G401 (cell line): Measurements from ENCODE around the gene BAIAP3. TPM values are rescaled to one million over a fixed set of nuclear protein-coding genes. Genes with fewer than 3 reads are reported as not detected.

ENCODE experiments used
- DNase-seq: peaks from one replicate; pipeline ENCODE4 v3.0.0-alpha.2; 2015; ENCODE audit warnings: low spot score
- in situ Hi-C: cut with HindIII; loops from 2 replicates; pipeline ENCODE4 v1.10.0; 2016; ENCODE audit warnings: low sequenced_read_pairs, mixed read lengths
- total RNA-seq: library from RNA; depleted of rRNA; stranded (reverse); fragments of >200 nt; shearing (Covaris generic); gene quantifications from 2 replicates; pipeline ENCODE4 v1.2.3, GENCODE V29; 2014

Gene BAIAP3
- total RNA-seq, 1 experiment from 2014 or later: 2.0 TPM

DNA sequence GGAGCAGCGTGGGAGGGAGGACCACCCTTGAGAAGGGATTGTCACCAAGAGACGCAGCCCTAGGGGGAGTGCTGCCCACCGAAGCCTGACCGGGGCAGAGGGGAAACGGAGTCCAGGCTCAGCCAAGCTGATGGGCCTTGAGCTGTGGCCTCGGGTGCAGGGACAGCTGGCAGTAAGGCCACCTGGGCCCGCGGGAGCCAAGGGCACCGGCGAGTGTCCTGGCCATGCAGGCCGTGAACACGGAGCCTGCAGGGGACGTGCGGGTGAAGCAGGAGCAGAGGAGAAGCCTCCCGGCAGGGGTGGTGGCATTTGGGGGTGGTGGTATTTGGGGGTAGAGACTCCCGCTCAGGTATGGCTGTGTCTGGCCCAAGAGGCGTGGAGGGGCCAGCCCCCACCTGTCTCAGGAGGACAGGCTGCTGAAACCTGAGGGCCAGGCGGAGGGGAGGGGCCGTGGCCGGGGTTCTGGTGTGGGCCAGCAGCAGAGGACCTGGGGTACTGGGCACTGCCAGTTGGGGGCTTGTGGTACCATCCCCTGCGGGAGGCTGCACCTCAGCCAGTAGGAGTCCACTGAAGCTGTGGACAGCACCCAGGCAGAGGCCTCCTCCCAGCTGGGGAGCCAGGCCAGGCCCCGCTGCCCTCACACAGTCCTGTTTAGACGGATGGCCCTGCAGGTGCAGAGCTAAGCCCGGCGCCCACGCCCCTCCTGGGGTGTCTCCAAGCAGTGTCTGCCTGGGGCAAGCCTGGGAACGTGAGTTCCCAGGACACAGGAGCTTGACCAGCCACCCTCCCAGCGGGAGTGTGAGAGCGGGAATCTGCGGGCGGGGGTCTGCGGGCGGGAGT lies 22.8 kb downstream of the BAIAP3 start:
- DNase-seq: no peak
- in situ Hi-C loops: no loop called here

DNA sequence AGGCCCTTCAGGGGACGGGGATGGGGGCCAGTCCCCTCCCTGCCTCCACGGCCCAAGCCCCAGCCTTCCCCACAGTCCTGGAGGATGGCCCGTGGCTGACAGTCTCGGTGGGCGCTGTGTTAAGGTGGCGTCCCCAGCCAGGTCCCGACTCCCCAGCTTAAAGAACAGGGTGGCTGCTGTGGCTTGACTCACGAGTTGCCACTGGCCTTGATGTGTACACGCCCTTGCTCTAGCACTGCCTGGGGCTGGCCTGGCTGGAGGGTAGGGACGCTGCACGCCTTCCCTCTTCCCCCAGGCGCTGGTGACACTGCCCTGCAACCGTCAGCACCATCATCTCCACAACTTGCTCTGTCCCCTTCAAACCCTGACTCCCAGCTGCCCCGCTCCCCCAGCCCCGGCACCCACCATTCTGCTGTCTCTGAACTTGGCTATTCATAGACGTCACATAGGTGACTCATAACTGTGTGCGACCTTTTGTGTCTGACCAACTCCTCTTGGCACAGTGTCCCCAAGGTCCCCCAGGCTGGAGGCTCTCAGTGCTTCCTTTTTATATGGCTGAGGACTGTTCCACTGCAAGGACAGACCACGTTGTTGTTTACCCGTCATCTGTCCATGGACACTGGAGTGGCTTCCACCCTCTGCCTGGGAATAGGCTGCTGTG lies 24.6 kb downstream of the BAIAP3 start:
- no peak for DNase-seq
- in situ Hi-C loops: no loop called here

DNA sequence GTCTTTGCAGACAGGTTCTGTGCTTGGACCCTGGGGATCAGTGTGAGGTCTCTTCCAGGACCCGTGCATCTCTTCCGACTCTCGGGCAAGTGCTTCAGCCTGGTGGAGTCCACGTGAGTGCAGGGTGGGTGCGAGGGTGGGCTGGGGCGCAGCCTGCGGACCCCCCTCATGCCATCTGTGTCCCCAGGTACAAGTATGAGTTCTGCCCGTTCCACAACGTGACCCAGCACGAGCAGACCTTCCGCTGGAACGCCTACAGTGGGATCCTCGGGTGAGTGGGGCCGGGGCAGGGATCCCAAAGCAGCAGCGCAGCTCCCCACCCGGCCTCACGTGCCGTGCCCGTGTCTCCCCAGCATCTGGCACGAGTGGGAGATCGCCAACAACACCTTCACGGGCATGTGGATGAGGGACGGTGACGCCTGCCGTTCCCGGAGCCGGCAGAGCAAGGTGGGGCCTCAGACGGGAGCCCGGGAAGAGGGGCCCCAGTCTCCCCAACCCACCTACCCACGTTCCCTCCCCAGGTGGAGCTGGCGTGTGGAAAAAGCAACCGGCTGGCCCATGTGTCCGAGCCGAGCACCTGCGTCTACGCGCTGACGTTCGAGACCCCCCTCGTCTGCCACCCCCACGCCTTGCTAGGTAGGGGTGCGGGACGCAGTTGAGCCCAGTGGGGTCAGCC lies 28.4 kb downstream of the BAIAP3 start:
- DNase-seq: no peak
- in situ Hi-C loops: no loop called here

DNA sequence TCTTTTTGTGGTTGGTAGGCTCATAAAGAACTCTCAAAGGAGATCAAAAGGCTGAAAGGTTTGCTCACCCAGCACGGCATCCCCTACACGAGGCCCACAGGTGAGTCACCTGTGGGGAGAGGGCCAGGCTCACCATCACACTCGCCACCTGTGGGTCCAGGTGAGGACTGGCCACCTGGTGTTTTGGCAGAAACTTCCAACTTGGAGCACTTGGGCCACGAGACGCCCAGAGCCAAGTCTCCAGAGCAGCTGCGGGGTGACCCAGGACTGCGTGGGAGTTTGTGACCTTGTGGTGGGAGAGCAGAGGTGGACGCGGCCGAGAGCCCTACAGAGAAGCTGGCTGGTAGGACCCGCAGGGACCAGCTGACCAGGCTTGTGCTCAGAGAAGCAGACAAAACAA lies 29.4 kb downstream of the BAIAP3 start:
- in situ Hi-C loops: no loop called here
- DNase-seq: no peak

DNA sequence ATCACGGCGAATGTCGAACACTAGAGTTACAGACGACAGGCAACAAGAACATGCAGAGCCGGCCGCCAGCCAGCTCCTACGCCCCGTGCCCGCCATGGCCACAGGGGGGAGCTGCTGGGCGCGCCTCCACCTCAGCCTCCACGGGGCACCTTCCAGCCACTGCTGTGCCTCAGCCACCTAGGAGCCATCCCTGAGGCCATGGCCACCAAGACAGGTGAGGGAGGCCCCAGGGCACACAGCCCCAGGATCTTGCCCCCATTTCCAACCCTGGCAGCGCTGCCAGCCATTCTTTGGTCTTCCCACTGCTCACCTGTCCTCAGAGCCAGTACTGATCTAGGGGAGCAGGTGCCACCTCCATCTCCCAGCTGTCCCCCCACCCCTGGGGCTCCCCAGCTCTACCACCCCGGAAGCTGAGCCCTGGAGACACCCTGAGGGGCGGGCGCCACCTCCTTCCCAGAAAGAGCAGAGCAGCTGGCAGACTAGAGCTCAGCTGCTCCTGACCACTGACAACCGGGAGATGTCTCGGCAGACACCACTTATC lies 30.1 kb downstream of the BAIAP3 start:
- DNase-seq: peak; percentile 54
- in situ Hi-C loops: no loop called here

DNA sequence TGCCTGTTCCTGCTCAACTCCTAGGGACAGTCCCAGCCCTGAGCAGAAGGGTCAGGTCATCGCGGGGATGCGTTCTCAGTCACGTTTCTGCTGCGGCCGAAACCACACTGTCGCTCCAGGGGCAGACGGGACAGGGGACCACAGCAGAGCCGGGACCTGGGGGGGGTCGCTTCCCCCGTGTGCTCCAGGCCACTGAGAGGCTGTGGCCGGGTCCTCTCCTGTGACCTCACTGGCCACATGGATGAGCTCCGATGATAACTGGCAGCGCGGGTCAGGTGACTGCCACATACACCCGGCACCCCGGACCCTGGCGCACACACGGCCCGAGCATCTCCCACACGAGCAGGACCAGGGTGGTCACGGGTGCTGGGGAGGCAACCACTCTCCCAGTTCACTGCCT lies 31.1 kb downstream of the BAIAP3 start:
- in situ Hi-C loops: no loop called here
- no peak for DNase-seq

DNA sequence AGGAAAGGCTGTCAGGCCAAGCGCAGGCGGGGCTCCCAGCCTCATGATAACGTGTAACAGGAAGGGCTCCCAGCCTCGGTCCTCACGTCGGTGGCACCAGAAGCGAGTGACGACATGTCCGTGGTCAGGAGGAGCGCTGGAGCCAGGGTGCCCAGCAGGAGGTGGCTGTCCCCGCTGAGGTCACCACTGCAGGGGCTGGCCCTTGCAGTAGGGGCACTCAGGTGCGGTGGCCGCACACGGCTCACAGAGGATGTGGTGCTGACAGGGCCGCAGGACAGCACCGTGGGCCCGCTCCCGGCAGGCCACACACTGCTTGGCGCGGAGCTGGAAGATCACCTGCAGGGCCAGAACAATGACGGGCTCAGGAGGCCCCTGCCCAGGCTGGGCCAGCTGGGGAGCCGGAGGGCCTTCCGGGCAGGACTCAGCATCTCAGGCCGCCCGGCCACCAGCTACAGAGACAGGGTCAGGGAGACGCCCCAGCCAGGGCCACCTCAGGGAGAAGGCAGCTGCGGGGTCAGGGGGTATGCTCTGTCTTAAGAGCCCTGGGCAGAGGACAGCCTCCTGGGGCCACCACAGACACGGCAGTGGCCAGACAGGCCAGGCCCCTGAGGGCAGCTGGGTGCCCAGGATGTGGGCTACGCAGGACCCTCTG lies 32.7 kb downstream of the BAIAP3 start:
- DNase-seq: no peak
- in situ Hi-C loops: no loop called here

DNA sequence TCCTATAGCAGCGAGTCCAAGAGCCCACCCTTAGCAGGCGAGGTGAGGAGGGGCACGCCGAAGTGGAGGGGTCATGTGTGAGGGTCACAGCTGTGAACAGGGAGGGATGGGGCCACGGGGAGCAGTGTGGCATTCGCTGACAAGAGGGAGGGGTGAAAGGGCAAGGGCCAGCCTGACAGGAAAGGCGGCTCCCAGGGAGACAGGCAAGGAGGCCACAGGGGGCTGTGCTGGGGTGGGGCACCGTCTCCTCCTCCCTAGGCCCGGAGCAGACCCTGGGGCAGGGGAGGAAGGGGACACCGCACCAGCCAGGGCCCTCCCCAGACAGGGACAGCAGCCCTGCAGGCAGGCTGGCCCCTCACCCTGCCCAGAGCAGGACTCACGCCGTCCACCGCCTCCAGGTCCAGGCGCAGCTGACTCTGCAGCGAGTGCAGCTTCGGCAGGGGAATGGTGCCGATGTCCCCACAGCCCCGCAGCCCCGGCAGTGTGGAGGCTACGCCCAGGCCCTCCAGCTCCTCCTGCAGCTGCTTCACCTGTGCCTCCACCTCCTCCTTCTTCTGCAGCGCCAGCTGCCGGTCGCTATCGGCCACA lies 33.4 kb downstream of the BAIAP3 start:
- in situ Hi-C loops: no loop called here
- no peak for DNase-seq

DNA sequence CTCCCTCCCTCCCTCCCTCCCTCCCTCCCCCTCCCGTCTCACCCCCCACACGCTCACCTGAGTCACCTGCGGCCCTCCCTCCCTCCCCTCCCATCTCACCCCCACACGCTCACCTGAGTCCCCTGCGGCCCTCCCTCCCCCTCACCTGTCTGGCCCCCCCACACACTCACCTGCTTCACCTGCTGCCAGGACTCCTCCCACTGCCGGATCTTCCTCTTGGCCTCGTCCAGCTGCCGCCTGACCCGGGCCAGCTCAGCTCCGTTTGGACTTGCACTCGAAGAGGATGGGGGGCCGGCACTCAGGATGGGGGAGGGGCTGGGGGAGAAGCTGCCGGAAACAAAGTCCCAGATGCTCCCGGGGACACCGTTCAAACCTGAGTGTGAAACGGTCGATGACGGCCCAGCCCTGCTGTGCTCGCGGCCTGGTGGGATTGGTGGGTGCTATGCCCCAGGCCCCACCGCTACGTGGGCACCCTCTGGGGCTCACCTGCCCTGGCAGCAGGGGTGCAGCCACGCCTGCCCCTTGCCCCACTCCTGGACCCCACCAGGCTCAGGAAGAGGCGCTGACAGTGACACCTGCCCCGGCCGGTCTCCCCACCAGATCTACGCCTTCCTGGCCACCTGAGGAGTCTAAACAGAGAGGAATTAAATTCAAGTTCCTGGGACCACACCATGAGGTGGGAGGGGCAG lies 34.2 kb downstream of the BAIAP3 start:
- DNase-seq: no peak
- in situ Hi-C loops: no loop called here

DNA sequence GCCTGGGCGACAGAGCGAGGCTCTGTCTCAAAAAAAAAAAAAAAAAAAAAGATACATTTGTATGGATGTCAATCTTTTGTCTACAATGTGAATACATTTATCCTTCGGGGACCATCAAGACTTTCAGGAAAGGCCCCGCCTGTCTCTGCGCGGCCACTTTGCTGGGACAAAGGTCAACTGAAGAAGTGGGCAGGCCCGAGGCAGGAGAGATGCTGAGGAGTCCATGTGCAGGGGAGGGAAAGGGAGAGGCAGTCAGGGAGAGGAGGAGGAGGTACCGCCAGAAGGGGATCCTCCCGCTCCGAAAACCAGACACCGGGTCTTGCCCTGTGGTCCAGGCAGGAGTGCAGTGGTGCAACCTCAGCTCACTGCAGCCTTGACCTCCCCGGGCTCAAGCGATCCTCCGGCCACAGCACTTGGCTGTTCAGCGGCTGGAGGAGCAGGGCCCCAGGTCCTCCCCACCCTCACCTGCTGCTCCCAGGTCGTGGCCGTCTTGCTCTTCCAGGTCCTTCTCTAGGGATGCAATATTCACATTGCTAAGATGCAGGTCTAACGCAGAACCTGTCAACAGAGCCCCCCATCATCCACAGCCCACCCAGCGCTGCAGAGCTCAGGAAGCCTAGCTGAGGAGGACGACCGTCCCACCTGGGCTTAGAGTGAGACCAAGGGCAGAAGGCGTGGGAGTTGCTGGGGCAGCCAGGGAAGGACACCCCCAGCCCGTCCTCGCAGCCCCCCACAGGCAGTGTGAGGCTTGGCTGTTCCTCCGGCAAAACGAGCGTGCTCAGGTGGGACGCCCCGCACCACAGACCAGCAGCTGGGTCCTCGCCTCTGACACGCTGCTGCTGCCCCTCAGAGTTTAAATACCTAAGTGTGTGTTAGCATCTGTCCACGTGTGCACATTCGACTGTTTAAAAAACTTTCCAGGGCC lies 37.9 kb downstream of the BAIAP3 start:
- in situ Hi-C loops: no loop called here
- no peak for DNase-seq

DNA sequence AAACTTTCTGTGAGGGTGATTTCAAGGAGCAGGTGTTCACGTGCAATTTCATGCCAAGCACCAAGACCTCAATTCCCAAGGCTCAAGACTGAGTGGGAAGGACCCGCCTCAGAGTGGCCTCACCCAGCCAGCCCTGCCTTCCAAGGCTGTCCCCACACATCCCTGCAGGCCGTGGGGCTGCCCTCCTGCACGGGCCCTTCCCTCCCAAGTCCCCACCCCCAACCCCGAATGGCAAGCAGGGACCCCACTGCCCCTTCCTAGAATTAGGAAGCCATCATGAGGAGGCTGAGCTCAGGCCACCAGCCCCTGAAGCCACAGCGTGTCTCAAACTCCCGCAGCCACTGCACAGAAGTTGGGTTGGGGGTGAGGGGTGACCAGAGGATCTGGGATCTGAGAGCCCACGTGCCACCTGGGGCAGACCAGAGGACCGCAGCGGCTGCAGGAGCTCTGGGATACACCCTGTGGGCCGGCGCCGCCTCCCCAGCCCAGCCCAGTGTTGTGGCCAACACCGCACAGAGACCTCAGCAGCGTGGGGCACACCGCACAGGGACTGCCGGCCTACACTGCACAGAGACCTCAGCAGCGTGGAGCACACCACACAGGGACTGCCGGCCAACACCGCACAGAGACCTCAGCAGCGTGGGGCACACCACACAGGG lies 39.0 kb downstream of the BAIAP3 start:
- DNase-seq: no peak
- in situ Hi-C loops: no loop called here

DNA sequence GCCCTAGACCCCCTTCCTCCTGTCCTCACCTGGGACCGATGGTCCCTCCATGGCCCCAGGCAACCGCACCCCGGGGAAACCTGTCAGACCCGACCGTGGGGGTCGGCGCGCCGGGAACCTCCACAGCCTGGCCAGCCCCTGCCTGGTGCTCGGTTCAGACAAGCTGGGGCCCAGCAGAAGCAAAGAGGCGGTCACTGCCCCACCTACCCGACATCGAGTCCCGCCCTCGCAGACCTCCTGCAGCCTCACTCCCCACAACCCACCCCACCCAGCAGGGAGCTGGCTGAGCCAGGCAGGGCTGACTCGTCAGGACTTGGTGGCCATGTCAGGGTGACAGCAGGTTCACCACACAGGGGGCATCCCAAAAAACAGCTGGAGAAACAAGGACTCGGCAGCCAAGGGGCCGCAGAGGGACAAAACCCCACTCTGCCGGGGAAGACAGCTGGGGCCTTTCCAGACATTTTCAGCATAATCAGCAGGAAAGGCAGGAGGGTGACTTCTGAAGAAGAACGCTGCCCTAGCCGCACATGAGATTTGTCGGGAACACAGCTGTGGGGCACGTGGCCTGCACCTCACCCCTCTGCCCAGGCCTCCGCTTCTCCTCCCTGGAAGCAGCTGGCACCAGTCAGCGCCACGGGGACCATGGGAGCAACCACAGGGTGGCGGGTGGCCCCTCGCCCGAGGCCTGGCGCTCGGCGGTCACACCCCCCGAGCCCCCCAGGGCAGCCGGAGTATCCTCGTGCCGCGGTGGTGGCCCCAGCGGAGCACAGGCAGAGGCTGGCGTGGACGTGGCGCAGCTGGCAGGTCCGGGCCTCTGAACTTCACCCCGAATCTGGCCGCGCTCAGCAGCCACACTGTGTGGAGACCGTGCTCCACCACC lies 41.2 kb downstream of the BAIAP3 start:
- in situ Hi-C loops: no loop called here
- DNase-seq: no peak

DNA sequence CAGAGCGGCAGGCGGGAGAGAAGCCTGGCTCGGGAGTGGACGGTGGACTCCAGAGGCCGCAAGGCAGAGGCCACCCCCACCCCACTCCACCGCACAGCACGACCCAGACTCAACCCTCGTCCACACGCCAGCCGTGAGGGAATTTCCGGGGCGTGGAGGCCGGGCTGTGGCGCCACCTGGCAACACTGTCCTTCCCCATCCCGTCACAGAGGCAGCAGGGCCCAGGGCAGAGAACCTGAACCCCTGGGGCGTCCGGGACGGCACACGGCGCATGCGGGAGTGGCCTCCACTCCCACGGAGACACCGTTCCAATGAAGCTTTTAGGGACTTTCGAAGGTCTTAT lies 41.8 kb downstream of the BAIAP3 start:
- DNase-seq: no peak
- in situ Hi-C loops: no loop called here

DNA sequence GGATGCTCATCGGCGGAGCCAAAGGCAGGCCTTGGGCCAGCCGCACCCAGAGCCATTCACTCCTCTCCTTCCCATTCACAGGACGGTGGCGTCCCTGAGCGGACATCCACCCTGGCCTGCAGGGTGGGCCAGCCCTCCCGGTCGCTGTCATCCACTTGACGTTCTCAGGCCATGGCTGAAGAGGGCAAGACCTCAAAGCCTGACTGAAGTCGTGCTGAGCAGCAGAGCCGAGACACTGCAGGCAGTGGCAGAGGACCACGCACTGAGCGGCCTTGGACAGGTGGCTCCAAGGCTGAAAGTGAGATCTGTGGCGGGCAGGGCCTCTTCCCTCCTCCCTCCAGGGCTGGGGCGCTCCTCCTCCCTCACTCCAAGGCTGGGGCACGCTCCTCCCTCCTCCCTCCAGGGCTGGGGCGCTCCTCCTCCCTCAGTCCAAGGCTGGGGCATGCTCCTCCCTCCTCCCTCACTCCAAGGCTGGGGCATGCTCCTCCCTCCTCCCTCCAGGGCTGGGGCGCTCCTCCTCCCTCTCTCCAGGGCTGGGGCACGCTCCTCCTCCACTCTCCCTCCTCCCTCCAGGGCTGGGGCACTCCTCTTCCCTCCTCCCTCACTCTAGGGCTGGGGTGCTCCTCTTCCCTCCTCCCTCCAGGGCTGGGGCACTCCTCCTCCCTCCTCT lies 42.4 kb downstream of the BAIAP3 start:
- in situ Hi-C loops: no loop called here
- no peak for DNase-seq

DNA sequence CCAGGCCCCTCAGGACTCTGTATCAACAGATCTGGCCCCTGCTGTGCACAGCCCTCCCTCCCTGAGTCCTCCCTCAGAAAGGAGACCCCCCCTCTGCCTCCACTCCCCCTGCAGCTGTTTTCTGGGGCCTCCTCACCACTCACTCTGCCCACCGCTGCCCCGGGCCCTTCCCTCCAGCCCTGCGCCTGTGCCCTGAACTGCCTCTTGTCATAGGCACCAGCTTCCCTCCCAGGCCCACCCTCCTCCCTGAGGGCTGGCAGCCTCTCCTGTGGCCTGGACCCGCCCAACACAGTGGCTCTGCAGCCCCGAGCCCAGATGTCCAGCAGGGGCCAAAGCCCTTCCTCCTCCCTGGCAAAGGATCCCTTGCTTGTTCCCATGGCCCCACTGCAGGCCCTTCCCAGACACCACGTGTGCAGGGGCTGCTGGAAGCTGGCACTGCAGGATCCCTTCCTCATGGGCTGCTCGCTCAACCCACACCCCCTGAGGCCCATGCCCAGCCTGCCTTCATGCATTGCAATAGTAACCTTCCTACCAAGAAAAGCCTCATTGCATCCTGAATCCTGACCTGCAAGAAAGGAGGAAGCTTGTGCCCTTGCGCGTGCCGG lies 44.1 kb downstream of the BAIAP3 start:
- in situ Hi-C loops: no loop called here
- DNase-seq: peak; percentile 12
